B cell (primary cell): ENCODE results near the gene WT1. TPM values are rescaled to one million over a fixed set of nuclear protein-coding genes. Genes with fewer than 3 reads are reported as not detected.

ENCODE experiments used
- ATAC-seq: fragments of 200-7000 bp; cut with Tn5 transposase; one replicate; pipeline ENCODE4 v1.10.0; 2021; ENCODE audit warnings: low read depth, mild to moderate bottlenecking, moderate number of reproducible peaks, moderate library complexity
- CTCF ChIA-PET: fragments of 350-600 bp; sonication (Branson Sonifier 250); formaldehyde crosslinking; loops from one replicate; lab custom pipeline; 2021; ENCODE audit warnings: antibody characterized with exemption, inconsistent platforms; lab: Charles Lee
- POLR2A ChIA-PET: fragments of 350-600 bp; sonication (Branson Sonifier 250); formaldehyde crosslinking; loops from one replicate; lab custom pipeline; 2021; ENCODE audit warnings: antibody characterized with exemption; lab: Charles Lee
- DNase-seq: peaks from one replicate; pipeline ENCODE4 v3.0.0; 2013
- H2AFZ ChIP-seq: 2 replicates; pipeline ENCODE4 v1.6.1; 2012; ENCODE audit warnings: mild to moderate bottlenecking, low read depth, low read length; ENCODE audit not compliant: insufficient read depth, poor library complexity, severe bottlenecking
- H3K27ac ChIP-seq, 2 donors: 1 replicate in 1 of 2; 2 replicates in 1 of 2; pipeline ENCODE4 v1.5.1; 2012 to 2013; ENCODE audit warnings: low read length in 2 of 2, mild to moderate bottlenecking in 2 of 2, moderate library complexity in 1 of 2
- H3K27me3 ChIP-seq, 4 experiments: fragments of 200-600 bp in 1 of 4; sonication (generic) in 1 of 4; replicated peaks in 1 of 4; 1 replicate in 2 of 4; 2 replicates in 2 of 4; pipeline versions ENCODE4 v1.6.1 to v1.7.0; 2013 to 2016; ENCODE audit warnings: low read length in 3 of 4, mild to moderate bottlenecking in 2 of 4, mixed read lengths in 1 of 4, moderate library complexity in 1 of 4; ENCODE audit not compliant: insufficient read depth in 4 of 4, control insufficient read depth in 3 of 4; ENCODE audit errors: control extremely low read depth in 1 of 4
- H3K36me3 ChIP-seq, 2 experiments: replicated peaks in 1 of 2; 1 replicate in 1 of 2; 2 replicates in 1 of 2; pipeline versions ENCODE4 v1.6.1 to v1.7.1; 2013; ENCODE audit warnings: low read length in 1 of 2; ENCODE audit not compliant: insufficient read depth in 2 of 2, control insufficient read depth in 1 of 2; ENCODE audit errors: control extremely low read depth in 1 of 2, extremely low read depth in 1 of 2
- H3K4me1 ChIP-seq, 2 donors: fragments of 200-600 bp in 1 of 2; sonication (generic) in 1 of 2; 1 replicate in 1 of 2; 2 replicates in 1 of 2; pipeline versions ENCODE4 v1.5.1 to v1.6.1; 2013 to 2017; ENCODE audit warnings: low read length in 2 of 2; ENCODE audit not compliant: control insufficient read depth in 2 of 2, insufficient read depth in 2 of 2
- H3K4me2 ChIP-seq: replicated peaks from 2 replicates; pipeline ENCODE3; 2012; ENCODE audit warnings: mild to moderate bottlenecking, low read depth, low read length; ENCODE audit not compliant: poor library complexity, severe bottlenecking
- H3K4me3 ChIP-seq, 5 experiments: fragments of 200-600 bp in 1 of 5; sonication (generic) in 1 of 5; 1 replicate in 3 of 5; 2 replicates in 2 of 5; pipeline versions ENCODE4 v1.5.1 to v1.7.0; 2011 to 2016; ENCODE audit warnings: low read length in 4 of 5, mild to moderate bottlenecking in 4 of 5, low read depth in 2 of 5, control low read depth in 1 of 5, moderate library complexity in 1 of 5; ENCODE audit not compliant: insufficient read depth in 1 of 5; ENCODE audit errors: control extremely low read depth in 1 of 5, extremely low read depth in 1 of 5
- H3K79me2 ChIP-seq: fragments of 200-600 bp; sonication (generic); one replicate; pipeline ENCODE4 v1.6.0; 2016; ENCODE audit warnings: low read length; ENCODE audit not compliant: control insufficient read depth, insufficient read depth
- H3K9ac ChIP-seq: fragments of 200-600 bp; sonication (generic); 2 replicates; pipeline ENCODE4 v1.6.1; 2017; ENCODE audit warnings: mild to moderate bottlenecking, low read length, moderate library complexity
- H3K9me3 ChIP-seq, 3 donors: one replicate each; pipeline versions ENCODE4 v1.6.1 to v1.7.1; 2013; ENCODE audit warnings: low read length in 2 of 3; ENCODE audit not compliant: control insufficient read depth in 2 of 3, insufficient read depth in 1 of 3; ENCODE audit errors: control extremely low read depth in 1 of 3
- H4K20me1 ChIP-seq: 2 replicates; pipeline ENCODE4 v1.6.0; 2012; ENCODE audit warnings: mild to moderate bottlenecking, low read length; ENCODE audit not compliant: insufficient read depth, control insufficient read depth, poor library complexity, severe bottlenecking
- H3K27ac Mint-ChIP-seq: one replicate; pipeline ENCODE4 v1.8.0; 2021; ENCODE audit warnings: mixed read lengths
- H3K27me3 Mint-ChIP-seq: one replicate; pipeline ENCODE4 v1.8.0; 2021; ENCODE audit warnings: mixed read lengths
- H3K4me1 Mint-ChIP-seq: one replicate; pipeline ENCODE4 v1.8.0; 2021; ENCODE audit warnings: mixed read lengths
- H3K4me3 Mint-ChIP-seq: one replicate; pipeline ENCODE4 v1.8.0; 2021; ENCODE audit warnings: mixed read lengths
- H3K9me3 Mint-ChIP-seq: one replicate; pipeline ENCODE4 v1.8.0; 2022; ENCODE audit warnings: mixed read lengths; ENCODE audit not compliant: insufficient read depth
- CTCF ChIP-seq: fragments of 200-600 bp; IDR thresholded peaks from one replicate; pipeline ENCODE4 v1.8.0; 2022; ENCODE audit warnings: antibody characterized with exemption, mild to moderate bottlenecking
- EZH2 ChIP-seq: IDR thresholded peaks from 2 replicates; pipeline ENCODE4 v1.6.1; 2012; ENCODE audit warnings: borderline replicate concordance, low read depth, mild to moderate bottlenecking, moderate library complexity, low read length; ENCODE audit not compliant: insufficient read depth, poor library complexity, severe bottlenecking
- WGBS: methylation state at CpG from one replicate; pipeline ENCODE4 v1.1.5; 2013; ENCODE audit warnings: missing lambda C conversion rate; ENCODE audit not compliant: insufficient coverage; 5-methylcytosine and 5-hydroxymethylcytosine counted together
- intact Hi-C: fragments of 100-400 bp; cut with micrococcal nuclease; formaldehyde crosslinking; loops from one replicate; pipeline ENCODE4 v1.10.0; 2022
- polyA plus RNA-seq: library from polyadenylated mRNA; depleted of rRNA; stranded (reverse); fragments of >200 nt; gene quantifications from 2 replicates; pipeline ENCODE4 v1.2.3, GENCODE V29; 2012
- total RNA-seq, 2 donors: library from RNA; stranded (reverse); fragments of 120-200 nt in 1 of 2; gene quantifications; 1 replicate in 1 of 2; 2 replicates in 1 of 2; pipeline versions ENCODE4 v1.2.3 to v1.2.4, GENCODE V29; 2013 to 2022

Gene WT1
- total and polyA plus RNA-seq, 2 donors (not counting 1 experiment from before 2014, with no cell fraction given), result not detected

DNA sequence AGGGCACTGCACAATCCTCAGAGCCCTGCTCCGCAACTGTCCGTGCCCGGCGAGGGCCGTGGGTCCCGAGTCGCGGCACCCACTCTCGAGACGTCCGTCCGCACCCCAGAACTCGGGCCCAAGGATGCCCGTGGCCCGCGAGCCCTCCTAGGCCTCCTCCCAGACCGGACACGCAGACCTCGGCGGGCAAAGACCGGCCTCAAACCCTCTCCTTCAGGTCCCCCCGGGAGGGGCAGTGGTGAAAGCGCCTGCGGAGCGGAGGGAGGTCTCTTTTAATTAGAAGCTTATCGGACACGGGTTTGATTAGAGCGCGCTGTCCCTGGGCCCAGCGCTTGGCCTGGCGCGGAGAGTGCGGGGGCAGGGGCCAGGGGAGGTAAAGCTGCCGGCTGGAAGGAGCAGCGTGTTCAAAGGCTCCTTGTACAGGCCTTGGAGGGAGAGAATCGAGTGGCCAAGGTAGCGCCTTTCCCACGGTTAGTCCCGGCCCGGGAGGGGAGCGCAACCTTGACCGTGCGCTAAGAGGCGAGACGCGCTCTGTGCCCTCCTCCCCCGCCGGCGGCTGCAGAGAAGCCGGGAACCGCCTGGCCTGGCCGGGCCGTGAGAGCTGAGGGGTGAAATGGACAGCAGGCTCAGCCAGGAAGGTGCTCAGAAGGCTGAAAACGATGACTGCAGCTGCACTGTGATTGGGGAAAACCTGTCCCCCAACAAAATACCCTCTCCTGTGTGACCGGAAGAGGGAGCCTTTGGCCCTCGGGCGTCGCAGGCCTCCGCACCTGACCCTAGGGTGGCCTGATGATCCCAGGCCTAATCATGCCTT is 4.6 kb downstream of the WT1 start:
- DNase-seq (no peak), ATAC-seq (no peak)
- CTCF ChIA-PET, result no interaction called here
- Mint-ChIP-seq H3K4me3 (no peak overlapping the region), H3K27ac (no peak overlapping the region), H3K27me3 (peaks cover 61% of the 10 kb centered on the region), H3K4me1 (peaks cover 15% of the 10 kb centered on the region), H3K9me3 (no peaks in the 10 kb centered on the region)
- Histone ChIP-seq H3K9me3 (peaks cover 0 to 50% (median 0%) of the 10 kb centered on the region in 3 donors), H3K9ac (no peak overlapping the region), H3K27me3 (peaks cover 0 to 88% (median 35%) of the 10 kb centered on the region in 4 experiments), H3K4me3 (no peak overlapping the region), H3K4me2 (no peak overlapping the region), H3K36me3 (no peaks in the 10 kb centered on the region), H4K20me1 (no peaks in the 10 kb centered on the region), H2AFZ (no peak overlapping the region), H3K4me1 (peaks cover 3% of the 10 kb centered on the region in 2 donors), H3K27ac (no peak overlapping the region), H3K79me2 (no peaks in the 10 kb centered on the region)
- no peak for TF ChIP-seq CTCF
- POLR2A ChIA-PET, result no interaction called here
- WGBS, result 32% methylated on average over 57 of the region's 59 CpGs
- intact Hi-C loops, result no loop called here

- peaks cover 0 to 44% (median 0%) of the 10 kb centered on the region in 3 donors for H3K9me3 ChIP-seq
- H3K9ac ChIP-seq, result no peak overlapping the region
- Mint-ChIP-seq H3K4me1 (peaks cover 12% of the 10 kb centered on the region), H3K4me3 (no peak overlapping the region), H3K27ac (no peak overlapping the region), H3K9me3 (no peaks in the 10 kb centered on the region), H3K27me3 (peaks cover 68% of the 10 kb centered on the region)
- WGBS, result 55% methylated on average over 4 of the region's 5 CpGs
- no peak overlapping the region for H3K4me2 ChIP-seq
- H3K4me1 ChIP-seq, result peaks cover 2 to 3% of the 10 kb centered on the region in 2 donors
- ChIA-PET CTCF (interaction anchor here (0.7 kb wide), 1 partner anchor 276 kb away, joined by 3 read pairs; no protein-coding TSS in a partner anchor), POLR2A (no interaction called here)
- intact Hi-C loops, result no loop called here
- no peaks in the 10 kb centered on the region for H3K79me2 ChIP-seq
- no peaks in the 10 kb centered on the region for H3K36me3 ChIP-seq
- H3K27ac ChIP-seq, result no peak overlapping the region
- no peak for DNase-seq
- TF ChIP-seq CTCF, result no peak
- TF ChIP-seq EZH2, result no peak
- no peak overlapping the region for H3K4me3 ChIP-seq
- H3K27me3 ChIP-seq, result peaks cover 0 to 83% (median 35%) of the 10 kb centered on the region in 4 experiments
- H2AFZ ChIP-seq, result no peak overlapping the region
- no peaks in the 10 kb centered on the region for H4K20me1 ChIP-seq
- no peak for ATAC-seq
Measured at GRCh38 chr11:32429477-32429876, 5.9 kb downstream of the WT1 start.
